ENCODE measurements around the gene STH. TPM values are rescaled to one million over a fixed set of nuclear protein-coding genes. Genes with fewer than 3 reads are reported as not detected.

The STH gene
- total and polyA plus RNA-seq, 2 of the 4 experiments (the other 2 are of a cell fraction), result not detected

- H4K20me1 ChIP-seq (ENCODE audit: insufficient read depth, low read length), result no peaks in the 10 kb centered on the region; the same call in 1 of the 2 replicates
- DNase-seq (no peak), ATAC-seq (ENCODE audit: low read depth) (no peak)
- no peak overlapping the region for H2BK20ac ChIP-seq (ENCODE audit: low read depth, low read length)
- no peak overlapping the region for H2BK120ac ChIP-seq (ENCODE audit: low read depth, low read length)
- H3K4me3 ChIP-seq (ENCODE audit: insufficient read depth, low read depth, low read length), result no peak overlapping the region
- no peak overlapping the region for H3K23ac ChIP-seq (ENCODE audit: low read depth, low read length)
- intact Hi-C loops (cut with micrococcal nuclease) (no loop called here), dilution Hi-C loops (cut with HindIII; ENCODE audit: low sequenced_read_pairs, unreplicated experiment) (no loop called here), in situ Hi-C loops (cut with MboI; ENCODE audit: low sequenced_read_pairs) (no loop called here)
- H2AK5ac ChIP-seq (ENCODE audit: low read depth, low read length), result no peak overlapping the region
- no peak overlapping the region for H2BK5ac ChIP-seq (ENCODE audit: low read depth, low read length, poor library complexity, severe bottlenecking)
- BruUV-seq (replicated peaks), result no TSS peak
- no peak overlapping the region for H2AFZ ChIP-seq (replicated peaks; ENCODE audit: low read length, poor library complexity)
- no peak overlapping the region for H3K56ac ChIP-seq (ENCODE audit: extremely low read depth, insufficient read depth, low read length)
- no peak overlapping the region for H3K18ac ChIP-seq (ENCODE audit: low read depth, low read length)
- peaks cover 2% of the 10 kb centered on the region; the same call in 1 of the 2 replicates for H3K9me3 ChIP-seq (ENCODE audit: control insufficient read depth, insufficient read depth, low read length)
- no peak overlapping the region for H4K8ac ChIP-seq (ENCODE audit: low read depth in 2 of 2, low read length in 2 of 2)
- no peaks in the 10 kb centered on the region for H3K4me1 ChIP-seq (ENCODE audit: control insufficient read depth, insufficient read depth, low read length)
- H4K5ac ChIP-seq (ENCODE audit: low read depth, low read length), result no peak overlapping the region
- no peaks in the 10 kb centered on the region for H3K79me1 ChIP-seq (ENCODE audit: low read depth in 1 of 2, low read length in 2 of 2)
- H3K27ac ChIP-seq (ENCODE audit: insufficient read depth, low read length), result no peak overlapping the region
- no peak overlapping the region for H4K91ac ChIP-seq (ENCODE audit: insufficient read depth, low read depth, low read length)
- peaks cover 3% of the 10 kb centered on the region; the same call in 1 of the 2 replicates for H3K9me1 ChIP-seq (ENCODE audit: insufficient read depth, low read length)
- H3K4me2 ChIP-seq (ENCODE audit: low read depth, low read length), result no peak overlapping the region
- WGBS, 2 experiments (ENCODE audit: extremely low coverage in 2 of 2, insufficient read length in 1 of 2), result 100% methylated on average over 1 of the region's 4 CpGs; no CpG with 5 or more reads in 1 of the 2 experiments
- H3K27me3 ChIP-seq (ENCODE audit: control insufficient read depth, insufficient read depth, low read length), result peaks cover 55% of the 10 kb centered on the region
- no peak overlapping the region for H3K14ac ChIP-seq (replicated peaks; ENCODE audit: low read depth, low read length)
- TF ChIP-seq NFE2L2 (IDR thresholded peaks at IDR 0.05; ENCODE audit: low read depth, low read length) (no peak), MAZ (IDR thresholded peaks at IDR 0.05; ENCODE audit: borderline replicate concordance, low read depth, low read length) (no peak), CHD1 (IDR thresholded peaks at IDR 0.05; ENCODE audit: low read depth, low read length) (no peak)
- H2BK15ac ChIP-seq (ENCODE audit: low read depth, low read length), result no peak overlapping the region
- CTCF ChIA-PET, result no interaction called here
- H3K4ac ChIP-seq (ENCODE audit: low read depth, low read length), result no peak overlapping the region
- H3K36me3 ChIP-seq (ENCODE audit: control insufficient read depth, insufficient read depth, low read length), result no peaks in the 10 kb centered on the region
- no peak overlapping the region for H3K9ac ChIP-seq (ENCODE audit: low read depth, low read length)
- H2AK9ac ChIP-seq (replicated peaks; ENCODE audit: low read depth, low read length, poor library complexity), result no peak overlapping the region
- POLR2A ChIA-PET (ENCODE audit: unreplicated experiment), result no interaction called here
Measured at GRCh38 chr17:45986056-45986455, 13.0 kb upstream of the STH start.

All from IMR-90 (cell line).